Measurements from ENCODE around the gene NEK11. TPM values are rescaled to one million over a fixed set of nuclear protein-coding genes. Genes with fewer than 3 reads are reported as not detected.

The NEK11 gene
- polyA plus RNA-seq (ENCODE audit: insufficient read length in 4 of 4), result 10 to 100 TPM; 13.1 to 23.5 (median 22.3) TPM

GRCh38 chr3:131026321-131027151 lies at the start of gene NEK11, which contains the start of gene ASTE1:
Gene NEK11 (plus strand): TSS chr3:131026877. CDS start chr3:131029709, 2,832 bp downstream.
Gene ASTE1 (minus strand): TSS chr3:131026825. CDS start chr3:131025306, 1,519 bp downstream.
- peak; percentile 75 to 79 (median 77) for DNase-seq (ENCODE audit: low read depth in 4 of 4, low spot score in 3 of 4)

- DNase-seq (ENCODE audit: low read depth in 4 of 4, low spot score in 3 of 4), result no peak
These were observed 47.6 kb upstream of the NEK11 start for GRCh38 chr3:130979117-130979516.

GRCh38 chr3:130981469-130981868 lies 45.2 kb upstream of the NEK11 start:
- no peak for DNase-seq (ENCODE audit: low read depth in 4 of 4, low spot score in 3 of 4)

- DNase-seq (ENCODE audit: low read depth in 4 of 4, low spot score in 3 of 4), result no peak
These were observed 36.4 kb upstream of the NEK11 start for GRCh38 chr3:130990282-130990681.

- no peak for DNase-seq (ENCODE audit: low read depth in 4 of 4, low spot score in 3 of 4)
These were observed 35.6 kb upstream of the NEK11 start for GRCh38 chr3:130991126-130991525.

GRCh38 chr3:130992344-130992743 lies 34.3 kb upstream of the NEK11 start:
- no peak for DNase-seq (ENCODE audit: low read depth in 4 of 4, low spot score in 3 of 4)

GRCh38 chr3:130997289-130997688 lies 29.4 kb upstream of the NEK11 start:
- no peak for DNase-seq (ENCODE audit: low read depth in 4 of 4, low spot score in 3 of 4)

- no peak for DNase-seq (ENCODE audit: low read depth in 4 of 4, low spot score in 3 of 4)
These were observed 25.6 kb upstream of the NEK11 start for GRCh38 chr3:131001071-131001470.

- DNase-seq (ENCODE audit: low read depth in 4 of 4, low spot score in 3 of 4), result no peak
These were observed 22.1 kb upstream of the NEK11 start for GRCh38 chr3:131004603-131005002.

- no peak for DNase-seq (ENCODE audit: low read depth in 4 of 4, low spot score in 3 of 4)
These were observed 19.4 kb upstream of the NEK11 start for GRCh38 chr3:131007256-131007655.

- no peak for DNase-seq (ENCODE audit: low read depth in 4 of 4, low spot score in 3 of 4)
These were observed 18.9 kb upstream of the NEK11 start for GRCh38 chr3:131007782-131008181.

GRCh38 chr3:131008326-131008725 lies 18.4 kb upstream of the NEK11 start:
- no peak for DNase-seq (ENCODE audit: low read depth in 4 of 4, low spot score in 3 of 4)

GRCh38 chr3:131009698-131010097 lies 17.0 kb upstream of the NEK11 start:
- no peak for DNase-seq (ENCODE audit: low read depth in 4 of 4, low spot score in 3 of 4)

- DNase-seq (ENCODE audit: low read depth in 4 of 4, low spot score in 3 of 4), result no peak
These were observed 7.7 kb upstream of the NEK11 start for GRCh38 chr3:131018970-131019369.

GRCh38 chr3:131020122-131020693 lies 6.5 kb upstream of the NEK11 start:
- DNase-seq (ENCODE audit: low read depth in 4 of 4, low spot score in 3 of 4), result no peak

- DNase-seq (ENCODE audit: low read depth in 4 of 4, low spot score in 3 of 4), result no peak
These were observed 1.1 kb upstream of the NEK11 start for GRCh38 chr3:131025539-131025938.

- no peak for DNase-seq (ENCODE audit: low read depth in 4 of 4, low spot score in 3 of 4)
These were observed 2.2 kb downstream of the NEK11 start for GRCh38 chr3:131028844-131029243.

GRCh38 chr3:131031660-131032059 lies 5.0 kb downstream of the NEK11 start:
- no peak for DNase-seq (ENCODE audit: low read depth in 4 of 4, low spot score in 3 of 4)

- DNase-seq (ENCODE audit: low read depth in 4 of 4, low spot score in 3 of 4), result peak in 1 of 4 donors; percentile 19
These were observed 6.9 kb downstream of the NEK11 start for GRCh38 chr3:131033480-131034080.

GRCh38 chr3:131036200-131036816 lies 9.6 kb downstream of the NEK11 start:
- DNase-seq (ENCODE audit: low read depth in 4 of 4, low spot score in 3 of 4), result no peak

- DNase-seq (ENCODE audit: low read depth in 4 of 4, low spot score in 3 of 4), result no peak
These were observed 10.3 kb downstream of the NEK11 start for GRCh38 chr3:131036986-131037385.

Measured in left renal pelvis (tissue), 4 donors.